Thymus (tissue), 11 donors: Measurements from ENCODE around the gene CNOT6. TPM values are rescaled to one million over a fixed set of nuclear protein-coding genes. Genes with fewer than 3 reads are reported as not detected.

Source experiments
- DNase-seq, 9 donors: peaks; one replicate each; pipeline ENCODE4 v3.0.0-alpha.2; 2013; ENCODE audit warnings: low spot score in 9 of 9, low read depth in 6 of 9, missing footprints in 1 of 9
- H3K27ac ChIP-seq, 2 donors: one replicate each; pipeline ENCODE4 v1.5.1; 2013; ENCODE audit warnings: control low read depth in 1 of 2, low read depth in 1 of 2, low read length in 1 of 2, mild to moderate bottlenecking in 1 of 2, moderate library complexity in 1 of 2
- H3K27me3 ChIP-seq, 2 donors: one replicate each; pipeline ENCODE4 v1.5.1; 2013; ENCODE audit warnings: low read length in 1 of 2; ENCODE audit not compliant: control insufficient read depth in 2 of 2, insufficient read depth in 1 of 2
- H3K36me3 ChIP-seq, 2 donors: one replicate each; pipeline ENCODE4 v1.5.1; 2013; ENCODE audit warnings: low read length in 1 of 2, mild to moderate bottlenecking in 1 of 2, moderate library complexity in 1 of 2; ENCODE audit not compliant: control insufficient read depth in 2 of 2, insufficient read depth in 2 of 2
- H3K4me1 ChIP-seq, 2 donors: one replicate each; pipeline ENCODE4 v1.5.1; 2013; ENCODE audit warnings: low read length in 2 of 2; ENCODE audit not compliant: control insufficient read depth in 2 of 2, insufficient read depth in 2 of 2
- H3K4me3 ChIP-seq, 2 donors: one replicate each; pipeline ENCODE4 v1.5.1; 2013; ENCODE audit warnings: low read length in 2 of 2, control low read depth in 1 of 2, mild to moderate bottlenecking in 1 of 2
- H3K9me3 ChIP-seq, 2 donors: one replicate each; pipeline ENCODE4 v1.5.1; 2013; ENCODE audit warnings: low read length in 1 of 2, mild to moderate bottlenecking in 1 of 2; ENCODE audit not compliant: control insufficient read depth in 2 of 2, insufficient read depth in 1 of 2
- WGBS: extraction: QIAGEN DNeasy Blood & Tissue Kit; methylation state at CpG from one replicate; pipeline ENCODE4 v1.1.7; 2013; 5-methylcytosine and 5-hydroxymethylcytosine counted together
- polyA plus RNA-seq: library from polyadenylated mRNA; stranded (reverse); fragments of 200-250 nt; gene quantifications from one replicate; pipeline ENCODE4 v1.2.3, GENCODE V29; 2013
- total RNA-seq: library from RNA; stranded (reverse); fragments of 120-200 nt; gene quantifications from one replicate; pipeline ENCODE4 v1.2.4, GENCODE V29; 2013
- donor health status: healthy.

The CNOT6 gene
- total and polyA plus RNA-seq, 2 donors: 12.5 to 14.2 TPM

- H3K27me3 ChIP-seq: peaks cover 39 to 62% of the 10 kb centered on the region in 2 donors
- H3K9me3 ChIP-seq: no peaks in the 10 kb centered on the region
- H3K36me3 ChIP-seq: no peaks in the 10 kb centered on the region
- H3K4me1 ChIP-seq: peaks cover 2 to 12% of the 10 kb centered on the region in 2 donors
- H3K27ac ChIP-seq: no peak overlapping the region
- DNase-seq: peak in 1 of 9 donors; percentile 13
- H3K4me3 ChIP-seq: peak overlapping the region; percentile 13 to 14
- WGBS: 2% methylated on average over 63 of the region's 63 CpGs
Measured at GRCh38 chr5:180590543-180591310, 96.5 kb downstream of the CNOT6 start.

- WGBS: 7% methylated on average over 60 of the region's 60 CpGs
- Histone ChIP-seq H3K27me3 (peaks cover 39 to 62% of the 10 kb centered on the region in 2 donors), H3K36me3 (no peaks in the 10 kb centered on the region), H3K9me3 (no peaks in the 10 kb centered on the region), H3K4me1 (peaks cover 2 to 12% of the 10 kb centered on the region in 2 donors), H3K4me3 (peak within 1 kb of the TSS; percentile 13 to 14), H3K27ac (no peak within 1 kb of the TSS)
- no peak for DNase-seq
Measured at GRCh38 chr5:180591311-180591887, 97.2 kb downstream of the CNOT6 start, which contains the start of gene SCGB3A1. Gene SCGB3A1, minus strand, starts transcription at chr5:180591499. Its CDS starts 37 bp downstream, at chr5:180591462.

GRCh38 chr5:180592176-180592575, 98.0 kb downstream of the CNOT6 start:
- Histone ChIP-seq H3K27ac (no peak overlapping the region), H3K27me3 (peaks cover 39 to 60% of the 10 kb centered on the region in 2 donors), H3K4me1 (peaks cover 2 to 12% of the 10 kb centered on the region in 2 donors), H3K4me3 (no peak overlapping the region), H3K9me3 (no peaks in the 10 kb centered on the region), H3K36me3 (no peaks in the 10 kb centered on the region)
- DNase-seq: no peak
- 89% methylated on average over 10 of the region's 10 CpGs for WGBS

- Histone ChIP-seq H3K9me3 (no peaks in the 10 kb centered on the region), H3K4me3 (no peak overlapping the region), H3K27ac (no peak overlapping the region), H3K4me1 (peaks cover 2 to 12% of the 10 kb centered on the region in 2 donors), H3K36me3 (no peaks in the 10 kb centered on the region), H3K27me3 (peaks cover 37 to 52% of the 10 kb centered on the region in 2 donors)
- no peak for DNase-seq
- WGBS: 96% methylated on average over 19 of the region's 19 CpGs
Measured at GRCh38 chr5:180593446-180594206, 99.4 kb downstream of the CNOT6 start.

GRCh38 chr5:180594311-180595045, 100.3 kb downstream of the CNOT6 start:
- Histone ChIP-seq H3K9me3 (no peaks in the 10 kb centered on the region), H3K27me3 (peaks cover 30 to 44% of the 10 kb centered on the region in 2 donors), H3K36me3 (no peaks in the 10 kb centered on the region), H3K4me1 (peaks cover 2 to 10% of the 10 kb centered on the region in 2 donors), H3K4me3 (no peak overlapping the region), H3K27ac (no peak overlapping the region)
- DNase-seq: no peak
- WGBS: 91% methylated on average over 17 of the region's 17 CpGs

GRCh38 chr5:180595046-180595379, 100.8 kb downstream of the CNOT6 start:
- no peak for DNase-seq
- Histone ChIP-seq H3K9me3 (no peaks in the 10 kb centered on the region), H3K27me3 (peaks cover 25 to 38% of the 10 kb centered on the region in 2 donors), H3K4me3 (no peak overlapping the region), H3K4me1 (peaks cover 2 to 5% of the 10 kb centered on the region in 2 donors), H3K36me3 (no peaks in the 10 kb centered on the region), H3K27ac (no peak overlapping the region)
- WGBS: 97% methylated on average over 2 of the region's 2 CpGs

GRCh38 chr5:180595381-180596114, 101.4 kb downstream of the CNOT6 start:
- Histone ChIP-seq H3K36me3 (no peaks in the 10 kb centered on the region), H3K9me3 (no peaks in the 10 kb centered on the region), H3K4me1 (peaks cover 0 to 2% of the 10 kb centered on the region in 2 donors), H3K4me3 (no peak overlapping the region), H3K27me3 (peaks cover 20 to 33% of the 10 kb centered on the region in 2 donors), H3K27ac (no peak overlapping the region)
- 96% methylated on average over 25 of the region's 25 CpGs for WGBS
- no peak for DNase-seq

- DNase-seq: no peak
Measured at GRCh38 chr5:180596115-180596667, 102.0 kb downstream of the CNOT6 start.

More at GRCh38 chr5:180596115-180596667, 102.0 kb downstream of the CNOT6 start:
- H3K27me3 ChIP-seq: peaks cover 13 to 27% of the 10 kb centered on the region in 2 donors
- 95% methylated on average over 12 of the region's 12 CpGs for WGBS
- H3K36me3 ChIP-seq: no peaks in the 10 kb centered on the region
- no peaks in the 10 kb centered on the region for H3K9me3 ChIP-seq
- peaks cover 0 to under 1% of the 10 kb centered on the region in 2 donors for H3K4me1 ChIP-seq
- no peak overlapping the region for H3K27ac ChIP-seq
- H3K4me3 ChIP-seq: no peak overlapping the region
